Right lobe of liver (tissue), 6 donors: ENCODE measurements around the gene ST7. TPM values are rescaled to one million over a fixed set of nuclear protein-coding genes. Genes with fewer than 3 reads are reported as not detected.

Experiments
- ATAC-seq, 4 donors: fragments of 200-7000 bp; cut with Tn5 transposase; one replicate each; pipeline ENCODE4 v1.9.1; 2020; ENCODE audit warnings: mild to moderate bottlenecking in 4 of 4, moderate library complexity in 4 of 4
- DNase-seq, 3 donors: peaks; one replicate each; pipeline ENCODE4 v3.0.0-alpha.2; 2020
- H3K27ac ChIP-seq, 3 donors: fragments of 200-600 bp; one replicate each; pipeline ENCODE4 v1.8.0; 2022
- H3K27me3 ChIP-seq, 2 donors: fragments of 200-600 bp; one replicate each; pipeline ENCODE4 v1.8.0; 2022
- H3K36me3 ChIP-seq, 4 donors: fragments of 200-600 bp; sonication (generic) in 1 of 4; one replicate each; pipeline versions ENCODE4 v1.5.1 to v1.8.0; 2017 to 2022; ENCODE audit warnings: control low read depth in 1 of 4
- H3K4me1 ChIP-seq, 4 donors: fragments of 200-600 bp; sonication (generic) in 1 of 4; one replicate each; pipeline versions ENCODE4 v1.5.1 to v1.8.0; 2017 to 2022; ENCODE audit warnings: control low read depth in 1 of 4
- H3K4me3 ChIP-seq, 3 donors: fragments of 200-600 bp; one replicate each; pipeline ENCODE4 v1.8.0; 2022
- H3K9me3 ChIP-seq, 4 donors: fragments of 200-600 bp; sonication (generic) in 1 of 4; one replicate each; pipeline versions ENCODE4 v1.5.1 to v1.8.0; 2017 to 2022; ENCODE audit warnings: control low read depth in 1 of 4
- POLR2A ChIP-seq: fragments of 450-650 bp; IDR thresholded peaks from one replicate; pipeline ENCODE4 v1.6.1; 2017; ENCODE audit warnings: antibody characterized with exemption, mild to moderate bottlenecking
- WGBS: methylation state at CpG from one replicate; pipeline ENCODE4 v1.1.6; 2018; ENCODE audit warnings: low coverage, low lambda C conversion rate; ENCODE audit not compliant: insufficient coverage; ENCODE audit errors: missing lambda C conversion rate; 5-methylcytosine and 5-hydroxymethylcytosine counted together
- intact Hi-C, 2 donors: fragments of 100-400 bp; cut with DNase I; formaldehyde crosslinking; loops; one replicate each; pipeline versions ENCODE4 v1.11.2 to v1.14.1; 2022
- total RNA-seq, 6 experiments: library from RNA; depleted of rRNA in 2 of 6; stranded (reverse); fragments of >200 nt in 2 of 6; fragmentation: NEBNext Ultra II Directional in 3 of 6; extraction: Animal tissue kit (Norgen Biotek cat#: 25700) in 3 of 6; gene quantifications; one replicate each; pipeline versions ENCODE4 v1.1.0 to v1.2.4, GENCODE V29; 2016 to 2023
- TF ChIP-seq, protein P1 (sequence below), 4 donors: fragments of 200-600 bp in 3 of 4; fragments of 450-650 bp in 1 of 4; IDR thresholded peaks; one replicate each; pipeline versions ENCODE4 v1.5.1 to v1.8.0; 2016 to 2022; ENCODE audit warnings: antibody characterized with exemption in 4 of 4, mild to moderate bottlenecking in 2 of 4
- donor health status: DM: no; HTN: yes; CAD: no.
- donor health status: DM: no; HTN: no; CAD: no.
- donor health status: DM: no; HTN: no; CAD: no.
- donor health status: DM: no; HTN: yes; CAD: no.
- donor health status: DM: no; HTN: yes; CAD: no.

The ST7 gene
- total RNA-seq, 6 experiments from 2014 or later, result 17.4 to 29.9 (median 22.4) TPM

DNA sequence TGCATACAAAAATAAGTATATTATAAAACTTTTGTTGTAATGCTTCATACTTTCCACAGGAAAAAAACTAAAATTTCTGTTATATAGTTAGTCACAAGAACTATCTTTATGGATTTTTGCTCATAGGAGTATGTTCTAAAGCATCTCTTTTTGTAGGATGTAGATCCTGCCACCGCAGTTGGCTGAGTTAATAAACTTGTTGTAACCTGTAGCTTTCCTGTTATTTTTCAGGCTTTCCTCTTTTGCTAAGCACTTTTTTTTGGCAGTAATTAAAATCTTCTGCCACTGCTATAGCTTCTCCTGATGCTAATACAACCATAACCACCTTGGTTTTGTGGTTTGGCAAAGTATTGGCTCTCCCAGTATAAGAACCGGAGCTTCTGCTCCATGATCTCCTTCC lies 309.2 kb downstream of the ST7 start:
- DNase-seq, result no peak
- Histone ChIP-seq H3K27me3 (no peaks in the 10 kb centered on the region), H3K36me3 (no peaks in the 10 kb centered on the region), H3K4me1 (no peaks in the 10 kb centered on the region), H3K4me3 (no peak overlapping the region), H3K9me3 (no peaks in the 10 kb centered on the region), H3K27ac (no peak overlapping the region)
- no peak for ATAC-seq
- WGBS, result 88% methylated on average over 2 of the region's 2 CpGs
- intact Hi-C loops, result no loop called here
- TF ChIP-seq POLR2A, result no peak
- TF ChIP-seq, protein P1, sequence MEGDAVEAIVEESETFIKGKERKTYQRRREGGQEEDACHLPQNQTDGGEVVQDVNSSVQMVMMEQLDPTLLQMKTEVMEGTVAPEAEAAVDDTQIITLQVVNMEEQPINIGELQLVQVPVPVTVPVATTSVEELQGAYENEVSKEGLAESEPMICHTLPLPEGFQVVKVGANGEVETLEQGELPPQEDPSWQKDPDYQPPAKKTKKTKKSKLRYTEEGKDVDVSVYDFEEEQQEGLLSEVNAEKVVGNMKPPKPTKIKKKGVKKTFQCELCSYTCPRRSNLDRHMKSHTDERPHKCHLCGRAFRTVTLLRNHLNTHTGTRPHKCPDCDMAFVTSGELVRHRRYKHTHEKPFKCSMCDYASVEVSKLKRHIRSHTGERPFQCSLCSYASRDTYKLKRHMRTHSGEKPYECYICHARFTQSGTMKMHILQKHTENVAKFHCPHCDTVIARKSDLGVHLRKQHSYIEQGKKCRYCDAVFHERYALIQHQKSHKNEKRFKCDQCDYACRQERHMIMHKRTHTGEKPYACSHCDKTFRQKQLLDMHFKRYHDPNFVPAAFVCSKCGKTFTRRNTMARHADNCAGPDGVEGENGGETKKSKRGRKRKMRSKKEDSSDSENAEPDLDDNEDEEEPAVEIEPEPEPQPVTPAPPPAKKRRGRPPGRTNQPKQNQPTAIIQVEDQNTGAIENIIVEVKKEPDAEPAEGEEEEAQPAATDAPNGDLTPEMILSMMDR (IDR thresholded peaks at IDR 0.05), result no peak

DNA sequence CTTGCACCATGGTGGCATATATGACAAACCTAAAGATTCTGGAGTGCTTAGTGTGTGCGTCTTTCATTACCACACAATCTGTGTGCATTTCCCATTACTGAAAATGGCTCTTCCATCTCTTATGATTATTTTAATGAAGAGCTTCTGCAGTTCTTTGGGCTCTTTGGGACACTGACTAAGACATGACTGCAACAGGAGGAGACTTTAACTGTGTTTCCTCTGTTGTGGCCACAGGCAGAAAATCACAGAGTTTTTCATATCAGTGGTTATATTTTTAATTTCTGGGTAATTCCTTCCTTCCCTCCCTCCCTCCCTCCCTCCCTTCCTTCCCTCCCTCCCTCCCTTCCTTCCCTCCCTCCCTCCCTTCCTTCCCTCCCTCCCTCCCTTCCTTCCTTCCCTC lies 311.4 kb downstream of the ST7 start:
- no peak overlapping the region for H3K27ac ChIP-seq
- no peaks in the 10 kb centered on the region for H3K27me3 ChIP-seq
- H3K4me1 ChIP-seq, result no peaks in the 10 kb centered on the region
- H3K36me3 ChIP-seq, result no peaks in the 10 kb centered on the region
- no peak overlapping the region for H3K4me3 ChIP-seq
- ATAC-seq (no peak), DNase-seq (no peak)
- no peaks in the 10 kb centered on the region for H3K9me3 ChIP-seq
- 0% methylated on average over 1 of the region's 1 CpG for WGBS
- TF ChIP-seq, protein P1 (IDR thresholded peaks at IDR 0.05), result no peak
- no peak for TF ChIP-seq POLR2A
- intact Hi-C loops, result no loop called here

DNA sequence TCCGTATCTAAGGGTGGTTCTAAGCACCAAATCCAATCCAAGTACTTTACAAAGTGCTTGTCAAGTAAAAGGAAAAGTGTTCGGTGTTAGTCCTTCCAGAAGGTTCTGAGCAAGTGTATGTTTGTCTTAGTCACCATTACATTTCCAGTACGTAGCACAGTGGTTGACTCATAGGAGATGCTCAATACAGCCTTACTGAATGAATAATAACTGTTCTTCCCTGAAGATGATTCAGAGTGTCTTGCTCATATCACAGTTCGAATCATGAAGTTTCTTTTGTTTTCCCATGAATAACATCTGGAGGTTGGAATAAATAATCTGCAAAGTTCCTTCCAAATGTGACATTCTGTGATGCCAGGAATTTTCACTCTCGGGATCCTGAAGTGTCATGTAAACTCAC lies 316.1 kb downstream of the ST7 start:
- ATAC-seq, result no peak
- H3K4me3 ChIP-seq, result no peak overlapping the region

DNA sequence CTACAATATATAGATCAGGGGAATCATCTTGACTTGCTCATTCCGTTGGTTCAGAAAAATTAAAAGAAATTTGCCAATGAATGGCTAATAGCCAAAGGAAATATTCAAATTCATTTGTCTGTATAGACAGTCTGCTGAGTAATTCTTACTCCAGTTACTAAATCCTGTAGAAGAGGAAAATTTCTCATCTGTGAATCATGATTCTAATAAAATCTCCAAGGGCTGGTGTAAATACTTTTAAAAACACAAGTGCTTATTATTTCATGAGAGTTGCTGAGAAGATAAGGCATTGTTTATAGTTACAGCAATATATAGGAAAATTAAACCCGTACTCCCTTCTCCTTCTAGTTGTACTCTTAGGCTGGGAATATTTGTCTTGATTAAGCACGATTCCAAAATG lies 316.6 kb downstream of the ST7 start:
- no peak for TF ChIP-seq POLR2A
- TF ChIP-seq, protein P1 (IDR thresholded peaks at IDR 0.05), result no peak
- Histone ChIP-seq H3K9me3 (no peaks in the 10 kb centered on the region), H3K4me3 (no peak overlapping the region), H3K27me3 (no peaks in the 10 kb centered on the region), H3K4me1 (no peaks in the 10 kb centered on the region), H3K27ac (no peak overlapping the region), H3K36me3 (no peaks in the 10 kb centered on the region)
- WGBS, result 48% methylated on average over 3 of the region's 3 CpGs
- no peak for DNase-seq
- intact Hi-C loops, result no loop called here
- no peak for ATAC-seq

More for the DNA sequence above, 316.1 kb downstream of the ST7 start:
- Histone ChIP-seq H3K36me3 (no peaks in the 10 kb centered on the region), H3K4me1 (no peaks in the 10 kb centered on the region), H3K27ac (no peak overlapping the region), H3K9me3 (no peaks in the 10 kb centered on the region), H3K27me3 (no peaks in the 10 kb centered on the region)
- no peak for DNase-seq
- TF ChIP-seq, protein P1 (IDR thresholded peaks at IDR 0.05), result no peak
- no peak for TF ChIP-seq POLR2A
- intact Hi-C loops, result no loop called here
- 56% methylated on average over 5 of the region's 5 CpGs for WGBS

DNA sequence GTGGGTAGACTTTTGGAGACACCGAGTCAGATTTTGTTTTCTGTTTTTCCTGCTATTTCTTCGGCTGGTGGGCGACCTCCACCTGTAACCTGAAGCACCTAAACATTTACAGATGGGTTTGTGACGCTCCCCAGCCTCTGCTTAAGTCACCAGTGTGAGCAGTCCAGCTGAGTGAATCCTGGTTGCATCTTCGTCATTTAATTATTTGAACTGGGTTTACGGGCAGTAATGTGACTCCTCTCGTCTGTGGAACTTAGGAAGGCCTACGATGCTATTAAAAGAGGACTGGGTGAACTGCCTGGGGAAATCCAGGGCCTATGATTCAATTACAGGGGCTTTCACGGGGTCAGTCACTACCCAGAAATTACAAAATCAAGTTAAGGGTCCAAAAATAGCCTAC lies 317.1 kb downstream of the ST7 start:
- no peak for ATAC-seq
- WGBS, result 58% methylated on average over 9 of the region's 9 CpGs
- Histone ChIP-seq H3K36me3 (no peaks in the 10 kb centered on the region), H3K27me3 (no peaks in the 10 kb centered on the region), H3K27ac (no peak overlapping the region), H3K4me3 (no peak overlapping the region), H3K9me3 (no peaks in the 10 kb centered on the region), H3K4me1 (no peaks in the 10 kb centered on the region)
- TF ChIP-seq, protein P1 (IDR thresholded peaks at IDR 0.05), result no peak
- no peak for TF ChIP-seq POLR2A
- intact Hi-C loops, result no loop called here
- no peak for DNase-seq
